ENCODE results near the gene IQSEC3. TPM values are rescaled to one million over a fixed set of nuclear protein-coding genes. Genes with fewer than 3 reads are reported as not detected.

The IQSEC3 gene
- total and polyA plus RNA-seq, 4 donors, result 0.29 to 7.5 (median 1.5) TPM

- DNase-seq (no peak), ATAC-seq (ENCODE audit: insufficient read depth, low FRiP score) (no peak)
- Histone ChIP-seq H3K27ac (ENCODE audit: low read depth in 1 of 2, low read length in 1 of 2) (no peak overlapping the region), H3K9me3 (ENCODE audit: control insufficient read depth in 4 of 4, insufficient read depth in 3 of 4, low read length in 3 of 4) (peaks cover 0 to 4% (median 0%) of the 10 kb centered on the region in 4 donors), H3K4me1 (ENCODE audit: control insufficient read depth in 5 of 5, insufficient read depth in 5 of 5, low read length in 5 of 5) (peaks cover 0 to 16% (median 7%) of the 10 kb centered on the region in 5 donors), H3K27me3 (ENCODE audit: control insufficient read depth in 3 of 3, insufficient read depth in 3 of 3, low read length in 2 of 3) (no peaks in the 10 kb centered on the region), H3K9ac (ENCODE audit: insufficient read depth in 1 of 2, low read length in 2 of 2) (no peak overlapping the region), H3K4me3 (no peak overlapping the region), H3K36me3 (ENCODE audit: control insufficient read depth in 4 of 4, insufficient read depth in 4 of 4, low read length in 4 of 4) (no peaks in the 10 kb centered on the region)
- WGBS, 2 donors, result 79 to 92% methylated on average over 15 of the region's 15 CpGs
- TF ChIP-seq CTCF (IDR thresholded peaks at IDR 0.05; ENCODE audit: control extremely low read depth, extremely low read depth), result no peak
Measured at GRCh38 chr12:209246-209645, 142.7 kb downstream of the IQSEC3 start.

GRCh38 chr12:209851-210250 lies 143.3 kb downstream of the IQSEC3 start:
- Histone ChIP-seq H3K36me3 (ENCODE audit: control insufficient read depth in 4 of 4, insufficient read depth in 4 of 4, low read length in 4 of 4) (no peaks in the 10 kb centered on the region), H3K4me3 (no peak overlapping the region), H3K9ac (ENCODE audit: insufficient read depth in 1 of 2, low read length in 2 of 2) (no peak overlapping the region), H3K4me1 (ENCODE audit: control insufficient read depth in 5 of 5, insufficient read depth in 5 of 5, low read length in 5 of 5) (peaks cover 0 to 16% (median 7%) of the 10 kb centered on the region in 5 donors), H3K9me3 (ENCODE audit: control insufficient read depth in 4 of 4, insufficient read depth in 3 of 4, low read length in 3 of 4) (peaks cover 0 to 2% (median 0%) of the 10 kb centered on the region in 4 donors), H3K27ac (ENCODE audit: low read depth in 1 of 2, low read length in 1 of 2) (no peak overlapping the region), H3K27me3 (ENCODE audit: control insufficient read depth in 3 of 3, insufficient read depth in 3 of 3, low read length in 2 of 3) (no peaks in the 10 kb centered on the region)
- no peak for TF ChIP-seq CTCF (IDR thresholded peaks at IDR 0.05; ENCODE audit: control extremely low read depth, extremely low read depth)
- DNase-seq, result no peak
- WGBS, 2 donors, result 92 to 93% methylated on average over 12 of the region's 12 CpGs
- ATAC-seq (ENCODE audit: insufficient read depth, low FRiP score), result no peak

GRCh38 chr12:210277-211141 lies 143.9 kb downstream of the IQSEC3 start:
- H3K9me3 ChIP-seq (ENCODE audit: control insufficient read depth in 4 of 4, insufficient read depth in 3 of 4, low read length in 3 of 4), result peaks cover 0 to 2% (median 0%) of the 10 kb centered on the region in 4 donors
- H3K4me3 ChIP-seq, result no peak overlapping the region
- TF ChIP-seq CTCF (IDR thresholded peaks at IDR 0.05; ENCODE audit: control extremely low read depth, extremely low read depth), result no peak
- ATAC-seq (ENCODE audit: insufficient read depth, low FRiP score) (no peak), DNase-seq (no peak)
- no peak overlapping the region for H3K27ac ChIP-seq (ENCODE audit: low read depth in 1 of 2, low read length in 1 of 2)
- H3K4me1 ChIP-seq (ENCODE audit: control insufficient read depth in 5 of 5, insufficient read depth in 5 of 5, low read length in 5 of 5), result peaks cover 0 to 16% (median 7%) of the 10 kb centered on the region in 5 donors
- 72 to 83% methylated on average over 16 of the region's 16 CpGs for WGBS, 2 donors
- no peak overlapping the region for H3K9ac ChIP-seq (ENCODE audit: insufficient read depth in 1 of 2, low read length in 2 of 2)
- H3K36me3 ChIP-seq (ENCODE audit: control insufficient read depth in 4 of 4, insufficient read depth in 4 of 4, low read length in 4 of 4), result no peaks in the 10 kb centered on the region
- no peaks in the 10 kb centered on the region for H3K27me3 ChIP-seq (ENCODE audit: control insufficient read depth in 3 of 3, insufficient read depth in 3 of 3, low read length in 2 of 3)
